Measurements from ENCODE around the gene SLC26A11.

DNA sequence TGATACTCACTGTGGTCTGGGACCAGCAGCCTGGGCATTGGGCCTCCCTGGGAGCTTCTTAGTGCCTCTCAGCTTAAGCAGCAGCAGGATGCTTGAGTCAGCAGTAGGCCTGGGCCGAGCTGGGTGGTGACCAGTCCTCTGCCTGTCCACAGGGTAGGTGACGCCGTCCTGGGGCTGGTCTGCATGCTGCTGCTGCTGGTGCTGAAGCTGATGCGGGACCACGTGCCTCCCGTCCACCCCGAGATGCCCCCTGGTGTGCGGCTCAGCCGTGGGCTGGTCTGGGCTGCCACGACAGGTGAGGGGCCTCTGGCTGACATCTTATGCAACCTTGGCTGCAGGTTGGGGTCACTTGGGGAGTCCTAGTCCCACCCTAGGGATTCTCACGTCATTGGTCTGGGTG, 7.4 kb downstream of the SLC26A11 start:
- TF ChIP-seq, protein P1, sequence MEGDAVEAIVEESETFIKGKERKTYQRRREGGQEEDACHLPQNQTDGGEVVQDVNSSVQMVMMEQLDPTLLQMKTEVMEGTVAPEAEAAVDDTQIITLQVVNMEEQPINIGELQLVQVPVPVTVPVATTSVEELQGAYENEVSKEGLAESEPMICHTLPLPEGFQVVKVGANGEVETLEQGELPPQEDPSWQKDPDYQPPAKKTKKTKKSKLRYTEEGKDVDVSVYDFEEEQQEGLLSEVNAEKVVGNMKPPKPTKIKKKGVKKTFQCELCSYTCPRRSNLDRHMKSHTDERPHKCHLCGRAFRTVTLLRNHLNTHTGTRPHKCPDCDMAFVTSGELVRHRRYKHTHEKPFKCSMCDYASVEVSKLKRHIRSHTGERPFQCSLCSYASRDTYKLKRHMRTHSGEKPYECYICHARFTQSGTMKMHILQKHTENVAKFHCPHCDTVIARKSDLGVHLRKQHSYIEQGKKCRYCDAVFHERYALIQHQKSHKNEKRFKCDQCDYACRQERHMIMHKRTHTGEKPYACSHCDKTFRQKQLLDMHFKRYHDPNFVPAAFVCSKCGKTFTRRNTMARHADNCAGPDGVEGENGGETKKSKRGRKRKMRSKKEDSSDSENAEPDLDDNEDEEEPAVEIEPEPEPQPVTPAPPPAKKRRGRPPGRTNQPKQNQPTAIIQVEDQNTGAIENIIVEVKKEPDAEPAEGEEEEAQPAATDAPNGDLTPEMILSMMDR (IDR thresholded peaks at IDR 0.05; ENCODE audit: insufficient read depth, low read depth, low read length), result no peak
- no peak for TF ChIP-seq EZH2 (IDR thresholded peaks at IDR 0.05; ENCODE audit: insufficient read depth, low read length)
